T-helper 2 cell treated with Interferon-gamma antibody and Interleukin-4, amounts not matched to agents 100 ng/mL and 5 ng/mL, for 36 hours (primary cell): ENCODE data around the gene PCDHA10. TPM values are rescaled to one million over a fixed set of nuclear protein-coding genes. Genes with fewer than 3 reads are reported as not detected.
"Not testable (repeated sequence)": the region's sequence is repeated elsewhere in the genome, so short reads cannot be mapped to it uniquely, and the experiment has no call there.

Source experiments
- intact Hi-C: fragments of 100-400 bp; cut with micrococcal nuclease; formaldehyde crosslinking; loops from one replicate; pipeline ENCODE4 v1.15.1; 2023
- total RNA-seq: library from RNA; stranded (reverse); gene quantifications from 2 replicates; pipeline ENCODE4 v1.2.3, GENCODE V29; 2022

PCDHA10 gene
- total RNA-seq, 1 donor from 2014 or later, result not detected

GRCh38 chr5:140842798-140843733 lies 12.6 kb upstream of the PCDHA10 start:
- intact Hi-C loops, result loop anchor here (5.0 kb wide), 1 partner anchor 41 kb away; the partner anchor contains the start of gene PCDHA3

DNA sequence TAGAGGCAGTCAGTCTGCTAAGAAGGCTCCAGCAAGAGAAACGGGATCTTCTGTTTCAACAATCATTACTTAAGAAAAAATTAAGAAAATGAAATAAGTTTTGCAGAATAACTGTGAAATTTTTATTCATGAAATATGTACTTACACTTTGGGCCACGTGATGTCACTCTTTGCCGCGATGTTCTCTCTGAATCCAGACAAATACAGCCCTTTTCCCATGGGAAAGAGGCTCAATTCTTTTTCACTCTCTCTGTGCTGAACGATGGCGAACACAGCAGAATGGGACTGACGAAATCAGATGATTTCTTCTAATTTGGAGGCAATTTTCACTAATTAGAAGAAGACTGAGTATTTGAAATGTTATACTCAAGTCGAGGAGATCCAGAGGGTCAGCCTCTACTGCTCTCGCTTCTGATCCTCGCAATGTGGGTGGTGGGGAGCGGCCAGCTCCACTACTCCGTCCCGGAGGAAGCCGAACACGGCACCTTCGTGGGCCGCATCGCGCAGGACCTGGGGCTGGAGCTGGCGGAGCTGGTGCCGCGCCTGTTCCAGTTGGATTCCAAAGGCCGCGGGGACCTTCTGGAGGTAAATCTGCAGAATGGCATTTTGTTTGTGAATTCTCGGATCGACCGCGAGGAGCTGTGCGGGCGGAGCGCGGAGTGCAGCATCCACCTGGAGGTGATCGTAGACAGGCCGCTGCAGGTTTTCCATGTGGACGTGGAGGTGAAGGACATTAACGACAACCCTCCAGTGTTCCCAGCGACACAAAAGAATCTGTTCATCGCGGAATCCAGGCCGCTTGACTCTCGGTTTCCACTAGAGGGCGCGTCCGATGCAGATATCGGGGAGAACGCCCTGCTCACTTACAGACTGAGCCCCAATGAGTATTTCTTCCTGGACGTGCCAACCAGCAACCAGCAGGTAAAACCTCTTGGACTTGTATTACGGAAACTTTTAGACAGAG lies 7.3 kb upstream of the PCDHA10 start, which contains the start of gene PCDHA9:
PCDHA9 (plus strand) TSS at position 244 of the 964 bp plus-strand sequence; CDS start at position 358, 114 bp downstream.
- intact Hi-C loops, result not testable (repeated sequence)

GRCh38 chr5:140849831-140850634 lies 5.7 kb upstream of the PCDHA10 start:
- intact Hi-C loops, result not testable (repeated sequence)

- intact Hi-C loops, result no loop called here
These were observed 1.7 kb downstream of the PCDHA10 start for GRCh38 chr5:140857177-140857986.

- intact Hi-C loops, result no loop called here
These were observed 2.2 kb downstream of the PCDHA10 start for GRCh38 chr5:140857987-140858240.

DNA sequence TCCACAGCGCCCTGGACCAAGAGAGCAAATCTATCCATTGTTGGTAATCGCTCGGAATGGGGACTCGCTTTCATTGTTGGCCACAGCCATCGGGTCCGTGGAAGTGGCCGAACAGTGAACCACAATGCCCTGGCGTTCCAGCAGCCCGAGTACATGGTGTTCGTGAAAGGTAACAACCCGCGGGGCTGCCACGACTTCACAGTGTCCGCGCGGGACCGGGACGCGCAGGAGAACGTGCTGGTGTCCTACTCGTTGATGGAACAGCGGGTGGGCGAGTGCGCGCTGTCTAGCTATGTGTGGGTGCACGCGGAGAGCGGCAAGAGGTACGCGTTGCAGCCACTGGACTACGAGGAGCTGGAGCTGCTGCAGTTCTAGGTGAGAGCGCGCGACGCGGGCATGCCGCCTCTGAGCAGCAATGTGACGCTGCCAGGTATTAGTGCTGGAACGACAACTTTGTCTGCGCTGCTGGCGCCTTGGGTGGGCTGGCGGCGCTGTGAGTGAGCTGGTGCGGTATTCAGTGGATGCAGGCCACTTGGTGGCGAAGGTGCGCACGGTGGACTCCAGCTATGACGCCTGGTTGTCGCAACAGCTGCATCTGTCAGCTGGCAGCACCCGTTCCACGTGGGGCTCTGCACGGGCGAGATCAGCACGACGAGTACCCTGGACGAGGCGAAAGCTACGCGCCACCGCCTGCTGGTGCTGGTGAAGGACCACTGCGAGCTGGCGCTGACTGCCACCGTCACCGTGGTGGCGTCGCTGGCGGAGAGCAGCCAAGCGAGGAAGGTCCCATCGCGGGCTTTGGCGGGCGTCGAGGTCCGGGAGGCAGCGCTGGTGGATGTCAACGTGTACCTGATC lies 7.0 kb downstream of the PCDHA10 start:
- intact Hi-C loops, result no loop called here

DNA sequence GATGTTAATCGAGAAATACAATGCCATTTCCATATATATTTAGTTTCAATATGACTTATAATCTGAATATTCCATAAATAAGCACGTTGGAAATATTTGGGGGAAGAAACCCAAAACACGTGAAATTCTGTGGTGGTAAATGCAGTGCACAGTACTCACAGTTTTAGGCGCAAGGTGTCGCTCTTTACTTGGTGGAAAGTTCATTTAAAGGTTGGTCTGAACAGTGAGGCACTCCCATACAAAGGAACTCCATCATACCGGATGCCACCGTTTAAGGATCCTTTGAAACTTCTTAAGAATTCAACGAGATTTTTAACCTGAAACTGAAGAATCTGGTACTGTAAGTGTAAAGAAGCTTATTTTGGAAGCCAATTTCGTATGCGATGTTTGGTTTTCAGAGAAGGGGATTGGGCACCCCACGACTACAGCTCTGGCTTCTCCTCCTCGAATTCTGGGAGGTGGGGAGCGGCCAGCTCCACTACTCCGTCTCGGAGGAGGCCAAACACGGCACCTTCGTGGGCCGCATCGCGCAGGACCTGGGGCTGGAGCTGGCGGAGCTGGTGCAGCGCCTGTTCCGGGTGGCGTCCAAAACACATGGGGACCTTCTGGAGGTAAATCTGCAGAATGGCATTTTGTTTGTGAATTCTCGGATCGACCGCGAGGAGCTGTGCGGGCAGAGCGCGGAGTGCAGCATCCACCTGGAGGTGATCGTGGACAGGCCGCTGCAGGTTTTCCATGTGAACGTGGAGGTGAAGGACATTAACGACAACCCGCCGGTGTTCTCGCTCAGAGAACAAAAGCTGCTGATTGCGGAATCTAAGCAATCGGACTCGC lies 13.2 kb downstream of the PCDHA10 start, which contains the start of gene PCDHA11:
PCDHA11 (plus strand) TSS at position 237 of the 834 bp plus-strand sequence; CDS start at position 384, 147 bp downstream.
- intact Hi-C loops, result no loop called here

DNA sequence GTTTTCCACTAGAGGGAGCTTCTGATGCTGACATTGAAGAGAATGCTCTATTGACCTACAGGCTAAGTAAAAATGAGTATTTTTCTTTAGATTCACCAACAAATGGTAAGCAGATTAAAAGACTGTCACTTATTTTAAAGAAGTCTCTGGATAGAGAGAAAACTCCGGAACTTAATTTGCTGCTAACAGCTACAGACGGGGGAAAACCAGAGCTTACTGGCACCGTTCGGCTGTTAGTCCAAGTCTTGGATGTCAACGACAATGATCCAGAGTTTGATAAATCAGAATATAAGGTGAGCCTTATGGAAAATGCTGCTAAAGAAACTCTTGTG lies 13.8 kb downstream of the PCDHA10 start:
- intact Hi-C loops, result no loop called here

- intact Hi-C loops, result loop anchor here (10.0 kb wide), 1 partner anchor 364 kb away; no protein-coding TSS in a partner anchor
These were observed 14.8 kb downstream of the PCDHA10 start for GRCh38 chr5:140870221-140871201.

- intact Hi-C loops, result loop anchor here (10.0 kb wide), 1 partner anchor 359 kb away; no protein-coding TSS in a partner anchor
These were observed 19.7 kb downstream of the PCDHA10 start, which contains the start of gene PCDHA12 for GRCh38 chr5:140875085-140876065. PCDHA12 (plus strand) TSS chr5:140875308; CDS start chr5:140875473, 165 bp downstream.

DNA sequence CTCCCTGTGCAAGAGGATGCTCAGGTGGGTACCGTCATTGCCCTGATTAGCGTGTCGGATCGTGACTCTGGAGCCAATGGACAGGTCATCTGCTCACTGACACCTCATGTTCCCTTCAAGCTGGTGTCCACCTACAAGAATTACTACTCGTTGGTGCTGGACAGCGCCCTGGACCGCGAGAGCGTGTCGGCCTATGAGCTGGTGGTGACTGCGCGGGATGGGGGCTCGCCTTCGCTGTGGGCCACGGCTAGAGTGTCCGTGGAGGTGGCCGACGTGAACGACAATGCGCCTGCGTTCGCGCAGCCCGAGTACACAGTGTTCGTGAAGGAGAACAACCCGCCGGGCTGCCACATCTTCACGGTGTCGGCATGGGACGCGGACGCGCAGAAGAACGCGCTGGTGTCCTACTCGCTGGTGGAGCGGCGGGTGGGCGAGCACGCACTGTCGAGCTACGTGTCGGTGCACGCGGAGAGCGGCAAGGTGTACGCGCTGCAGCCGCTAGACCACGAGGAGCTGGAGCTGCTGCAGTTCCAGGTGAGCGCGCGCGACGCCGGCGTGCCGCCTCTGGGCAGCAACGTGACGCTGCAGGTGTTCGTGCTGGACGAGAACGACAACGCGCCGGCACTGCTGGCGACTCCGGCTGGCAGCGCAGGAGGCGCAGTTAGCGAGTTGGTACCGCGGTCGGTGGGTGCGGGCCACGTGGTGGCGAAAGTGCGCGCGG lies 21.0 kb downstream of the PCDHA10 start:
- intact Hi-C loops, result loop anchor here (10.0 kb wide), 1 partner anchor 358 kb away; no protein-coding TSS in a partner anchor

- intact Hi-C loops, result loop anchor here (10.0 kb wide), 1 partner anchor 358 kb away; no protein-coding TSS in a partner anchor
These were observed 21.5 kb downstream of the PCDHA10 start for GRCh38 chr5:140877262-140877581.

DNA sequence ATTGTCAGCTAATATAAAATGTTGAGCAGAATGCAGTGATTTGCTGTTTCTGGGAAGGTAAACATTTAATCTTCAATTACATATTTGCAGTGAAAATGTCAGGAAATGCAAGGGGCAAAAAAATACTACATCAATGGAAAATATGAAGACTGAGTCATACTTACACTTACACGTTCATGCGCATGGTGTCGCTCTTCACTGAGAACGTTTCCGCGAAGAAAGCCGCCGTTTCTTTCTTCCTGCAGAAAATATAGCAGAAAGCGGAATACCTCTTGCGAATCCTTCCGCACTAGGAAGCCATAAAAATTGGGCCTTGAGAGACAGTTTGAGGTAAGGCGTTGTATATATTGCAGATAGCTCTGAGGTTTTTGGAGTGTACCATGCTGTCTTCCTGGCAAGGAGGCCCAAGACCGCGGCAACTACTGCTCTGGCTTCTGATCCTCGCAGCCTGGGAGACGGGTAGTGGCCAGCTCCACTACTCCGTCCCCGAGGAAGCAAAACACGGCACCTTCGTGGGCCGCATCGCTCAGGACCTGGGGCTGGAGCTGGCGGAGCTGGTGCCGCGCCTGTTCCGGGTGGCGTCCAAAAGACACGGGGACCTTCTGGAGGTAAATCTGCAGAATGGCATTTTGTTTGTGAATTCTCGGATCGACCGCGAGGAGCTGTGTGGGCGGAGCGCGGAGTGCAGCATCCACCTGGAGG lies 26.3 kb downstream of the PCDHA10 start, which contains the start of gene PCDHA13:
PCDHA13 (plus strand) TSS at position 236 of the 702 bp plus-strand sequence; CDS start at position 381, 145 bp downstream.
- intact Hi-C loops, result loop anchor here (5.0 kb wide), 1 partner anchor 45 kb away; no protein-coding TSS in a partner anchor

DNA sequence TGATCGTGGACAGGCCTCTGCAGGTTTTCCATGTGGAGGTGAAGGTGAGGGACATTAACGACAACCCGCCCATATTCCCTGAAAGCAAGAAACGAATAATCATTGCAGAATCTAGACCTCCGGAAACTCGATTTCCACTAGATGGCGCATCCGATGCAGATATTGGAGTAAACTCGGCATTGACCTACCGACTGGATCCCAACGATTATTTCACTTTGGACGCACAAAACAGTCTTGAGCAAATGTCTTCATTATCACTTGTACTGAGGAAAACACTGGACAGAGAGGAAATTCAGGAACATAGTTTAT lies 26.8 kb downstream of the PCDHA10 start:
- intact Hi-C loops, result loop anchor here (5.0 kb wide), 1 partner anchor 45 kb away; no protein-coding TSS in a partner anchor
